Fibroblast of upper back skin (primary cell): Measurements from ENCODE around the gene GATC.
A peak's percentile ranks its signal among the peaks of the same experiment; 100 is the strongest.

Experiments
- DNase-seq: peaks from one replicate; pipeline ENCODE4 v3.0.0-alpha.2; 2013

GATC gene, protein sequence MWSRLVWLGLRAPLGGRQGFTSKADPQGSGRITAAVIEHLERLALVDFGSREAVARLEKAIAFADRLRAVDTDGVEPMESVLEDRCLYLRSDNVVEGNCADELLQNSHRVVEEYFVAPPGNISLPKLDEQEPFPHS

DNA sequence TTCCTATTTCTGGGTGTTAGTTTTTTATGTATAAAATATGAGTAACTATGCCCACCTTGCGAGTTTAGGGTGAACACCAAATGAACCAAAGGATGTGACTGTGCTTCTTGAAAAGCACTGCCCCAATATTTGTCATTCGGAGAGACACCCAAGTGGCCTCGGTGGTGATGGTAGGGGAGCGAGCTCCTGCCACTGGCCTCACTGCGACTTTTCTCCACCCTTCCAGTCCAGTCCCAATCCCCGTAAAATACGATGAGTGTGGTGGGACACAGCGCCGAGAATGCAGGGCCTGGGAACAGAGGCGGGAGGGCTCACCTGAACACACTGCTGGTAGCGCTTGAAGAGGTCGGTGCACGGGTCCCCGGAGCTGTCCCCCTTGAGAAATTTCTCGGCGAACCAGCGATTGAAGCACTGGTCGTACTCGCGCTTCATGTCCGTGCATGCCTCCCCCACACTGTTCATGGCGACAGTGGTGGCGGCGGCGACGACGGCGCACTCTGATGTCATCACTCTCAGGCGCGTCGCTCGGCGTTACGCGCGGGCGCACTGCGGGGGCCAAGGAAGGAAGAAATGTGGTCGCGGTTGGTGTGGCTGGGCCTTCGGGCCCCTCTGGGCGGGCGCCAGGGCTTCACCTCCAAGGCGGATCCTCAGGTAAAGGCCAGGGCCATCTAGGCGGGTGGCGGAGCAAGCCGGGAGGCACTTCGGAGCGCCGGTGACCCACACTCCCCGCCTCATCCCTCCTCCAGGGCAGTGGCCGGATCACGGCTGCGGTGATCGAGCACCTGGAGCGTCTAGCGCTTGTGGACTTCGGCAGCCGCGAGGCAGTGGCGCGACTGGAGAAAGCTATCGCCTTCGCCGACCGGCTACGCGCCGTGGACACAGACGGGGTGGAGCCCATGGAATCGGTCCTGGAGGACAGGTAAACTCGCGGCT, at the start of gene GATC, which contains the start of gene TRIAP1:
TSS of gene GATC (plus strand) at position 534 of the 933 bp plus-strand sequence. CDS start at position 571, 37 bp downstream.
TSS of gene TRIAP1 (minus strand) at position 474 of the 933 bp plus-strand sequence. CDS start at position 462, 12 bp downstream.
- DNase-seq = peak; percentile 67

DNA sequence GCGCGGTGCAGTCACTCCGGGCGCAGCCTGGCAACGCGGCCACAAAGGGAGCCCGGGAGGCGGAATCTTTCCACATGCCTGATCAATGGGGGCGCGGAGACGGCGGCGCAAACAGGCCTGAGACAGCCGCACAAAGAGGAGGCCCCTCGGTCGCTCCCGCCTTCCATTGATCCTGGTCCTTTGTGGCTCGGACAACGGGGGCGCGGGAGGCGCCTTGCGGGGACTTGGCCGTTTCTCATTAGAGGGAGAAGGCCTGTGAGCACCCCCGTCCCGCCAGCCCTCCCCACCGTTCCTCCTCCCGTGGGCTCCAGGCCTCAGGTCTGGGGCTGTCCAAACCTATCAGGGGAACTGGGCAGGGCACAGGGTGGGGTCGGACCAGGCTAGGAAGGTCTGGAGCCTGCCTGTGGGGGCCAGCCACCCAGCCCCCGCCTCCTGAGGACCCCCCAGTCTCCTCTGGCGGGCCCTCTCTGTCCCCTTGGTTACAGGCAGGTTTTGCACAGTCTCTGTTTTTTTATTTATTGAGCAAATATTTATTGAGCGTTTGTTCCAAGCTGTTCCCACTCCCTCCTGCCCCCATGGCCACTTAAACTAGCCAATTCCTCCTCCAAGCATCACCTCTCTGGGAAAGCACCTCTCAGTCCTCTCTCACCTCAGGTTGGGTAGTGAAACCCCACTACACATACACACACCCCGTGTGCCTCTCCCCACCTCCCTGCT, 48.3 kb upstream of the GATC start:
- no peak for DNase-seq

DNA sequence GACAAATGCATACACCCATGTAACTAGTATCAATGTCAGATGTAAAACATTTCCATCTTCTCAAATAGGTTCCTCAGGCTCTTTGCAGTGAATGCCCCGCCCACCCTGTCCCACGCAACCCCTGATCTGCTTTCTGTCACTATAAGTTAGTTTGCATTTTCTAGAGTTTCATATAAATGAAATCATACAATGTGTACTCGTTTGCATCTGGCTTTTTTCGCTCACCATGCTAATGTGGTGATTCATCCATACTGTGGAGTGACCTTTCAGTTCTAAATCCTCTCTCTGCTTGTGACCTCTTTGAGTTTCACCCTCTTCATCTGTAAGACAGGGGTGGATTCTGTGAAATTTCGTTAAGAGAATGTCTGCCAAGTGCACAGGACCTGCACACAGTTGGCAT, 46.7 kb upstream of the GATC start:
- peak; percentile 48 for DNase-seq

DNA sequence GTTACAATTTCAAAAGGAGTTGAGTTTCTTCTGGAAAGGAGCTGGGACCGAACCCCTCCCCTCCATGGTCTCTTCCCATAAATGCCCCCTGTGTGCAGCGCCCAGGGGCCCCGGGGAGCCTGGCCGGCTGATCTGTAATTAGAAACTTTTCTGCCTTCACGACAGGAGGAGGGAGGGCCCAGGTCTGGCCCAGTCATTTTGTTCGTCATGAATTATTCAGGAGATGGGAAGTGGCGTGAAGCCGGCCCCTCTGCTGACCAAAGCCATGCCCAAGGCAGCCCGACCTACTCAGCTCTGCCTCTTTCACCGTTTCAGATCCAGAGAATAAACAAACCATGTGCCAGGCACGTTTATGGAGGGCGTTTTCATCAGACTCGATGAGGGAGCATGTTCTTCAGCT, 44.0 kb upstream of the GATC start:
- no peak for DNase-seq

DNA sequence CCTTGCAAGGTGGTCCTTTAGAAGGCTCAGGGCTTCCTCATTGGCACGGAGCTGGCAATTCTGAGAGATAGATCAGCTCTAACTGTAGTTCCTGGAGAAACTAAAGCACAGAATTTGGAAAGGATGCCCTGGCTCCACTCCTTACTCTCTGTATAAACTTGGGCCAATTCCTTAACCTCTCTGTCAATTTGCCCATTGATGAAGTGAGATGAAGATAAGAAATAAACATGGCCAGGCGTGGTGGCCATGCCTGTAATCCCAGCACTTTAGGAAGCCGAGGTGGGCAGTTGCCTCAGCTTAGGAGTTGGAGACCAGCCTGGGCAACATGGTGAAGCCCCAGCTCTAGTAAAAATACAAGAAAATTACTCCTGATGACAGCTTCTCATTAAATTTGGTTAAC, 42.4 kb upstream of the GATC start:
- no peak for DNase-seq

DNA sequence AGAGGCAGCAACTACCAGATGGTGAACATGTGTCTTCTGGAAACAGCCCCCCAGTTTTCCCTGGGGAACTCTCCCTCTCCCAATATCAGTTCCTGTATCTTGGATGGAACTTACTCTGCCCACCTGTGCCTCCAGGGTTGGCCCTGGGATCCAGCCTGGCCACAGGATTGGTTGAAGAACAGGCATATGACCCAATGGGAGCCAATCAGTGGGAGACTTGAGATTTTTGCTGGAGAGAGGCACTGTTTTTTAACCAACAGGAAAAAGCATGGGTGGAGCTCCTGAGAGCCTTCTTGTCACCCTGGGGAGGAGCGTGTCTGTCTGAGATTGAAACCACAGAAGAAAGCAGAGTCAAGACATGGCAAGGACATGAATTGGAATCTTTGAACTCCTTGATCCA, 42.0 kb upstream of the GATC start:
- no peak for DNase-seq

DNA sequence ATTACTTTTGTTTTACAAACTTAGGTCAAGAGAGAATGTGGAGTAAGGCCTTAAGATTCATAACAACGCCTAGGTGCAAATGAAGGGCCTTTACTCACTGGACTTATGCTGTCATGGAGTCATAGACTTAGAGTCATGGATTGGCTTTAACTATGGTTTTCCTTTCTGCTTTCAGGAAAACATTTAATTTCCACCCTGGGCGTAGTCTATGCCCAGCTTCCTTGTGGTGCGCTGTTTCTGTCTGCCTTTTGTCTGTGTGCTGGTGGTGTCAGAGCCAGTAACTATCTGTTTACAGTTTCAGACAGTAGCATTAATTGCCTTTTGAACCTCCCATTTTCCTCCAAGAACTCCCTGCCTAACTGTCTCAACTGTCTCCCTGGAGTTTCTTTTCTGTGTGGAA, 40.2 kb upstream of the GATC start:
- no peak for DNase-seq

DNA sequence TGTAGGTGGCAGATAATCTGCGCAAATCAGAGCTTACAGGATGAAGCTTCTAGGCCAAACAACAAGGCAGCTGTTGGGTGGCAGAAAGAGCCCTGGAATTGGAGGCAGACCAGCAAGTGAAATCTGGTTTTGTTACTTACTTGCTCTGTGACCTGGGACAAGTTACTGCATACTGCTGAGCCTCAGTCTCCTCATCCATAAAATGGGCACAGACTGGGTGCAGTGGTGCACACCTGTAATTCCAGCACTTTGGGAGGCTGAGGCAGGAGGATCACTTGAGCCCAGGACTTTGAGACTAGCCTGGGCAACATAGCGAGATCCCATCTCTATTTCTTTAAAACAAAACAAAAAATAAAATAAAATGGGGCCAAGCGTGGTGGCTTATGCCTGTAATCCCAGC, 39.7 kb upstream of the GATC start:
- no peak for DNase-seq

DNA sequence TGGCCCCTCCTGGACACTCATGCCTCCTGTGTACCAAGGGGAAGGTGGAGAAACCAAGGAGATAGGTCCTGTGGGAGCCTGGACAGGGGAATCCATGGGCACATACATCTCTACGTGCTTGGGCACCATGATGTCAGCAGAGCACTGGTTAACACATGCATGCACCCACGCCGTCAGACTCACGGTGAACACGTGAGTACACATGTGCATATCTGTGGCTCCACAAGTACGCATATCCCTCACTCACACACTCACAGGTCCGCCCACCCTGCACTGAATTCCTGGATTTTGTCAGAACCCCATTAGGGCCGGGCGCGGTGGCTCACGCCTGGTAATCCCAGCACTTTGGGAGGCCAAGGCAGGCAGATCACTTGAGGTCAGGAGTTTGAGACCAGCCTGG, 37.5 kb upstream of the GATC start:
- DNase-seq = no peak

DNA sequence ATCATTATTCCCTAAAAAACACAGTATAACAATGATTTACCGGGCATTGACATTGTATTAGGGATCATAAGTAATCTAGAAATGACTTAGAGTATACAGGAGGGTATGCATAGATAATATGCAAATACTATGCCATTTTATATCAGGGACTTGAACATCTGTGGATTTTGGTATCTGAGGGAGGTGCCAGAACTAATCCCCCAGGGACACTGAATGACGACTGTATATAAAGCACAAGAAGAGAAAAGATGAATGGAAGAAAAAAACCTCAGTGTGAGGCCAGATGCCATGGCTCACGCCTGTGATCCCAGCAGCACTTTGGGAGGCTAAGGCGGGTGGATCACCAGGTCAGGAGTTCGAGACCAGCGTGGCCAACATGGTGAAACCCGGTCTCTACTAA, 33.8 kb upstream of the GATC start:
- DNase-seq = no peak

DNA sequence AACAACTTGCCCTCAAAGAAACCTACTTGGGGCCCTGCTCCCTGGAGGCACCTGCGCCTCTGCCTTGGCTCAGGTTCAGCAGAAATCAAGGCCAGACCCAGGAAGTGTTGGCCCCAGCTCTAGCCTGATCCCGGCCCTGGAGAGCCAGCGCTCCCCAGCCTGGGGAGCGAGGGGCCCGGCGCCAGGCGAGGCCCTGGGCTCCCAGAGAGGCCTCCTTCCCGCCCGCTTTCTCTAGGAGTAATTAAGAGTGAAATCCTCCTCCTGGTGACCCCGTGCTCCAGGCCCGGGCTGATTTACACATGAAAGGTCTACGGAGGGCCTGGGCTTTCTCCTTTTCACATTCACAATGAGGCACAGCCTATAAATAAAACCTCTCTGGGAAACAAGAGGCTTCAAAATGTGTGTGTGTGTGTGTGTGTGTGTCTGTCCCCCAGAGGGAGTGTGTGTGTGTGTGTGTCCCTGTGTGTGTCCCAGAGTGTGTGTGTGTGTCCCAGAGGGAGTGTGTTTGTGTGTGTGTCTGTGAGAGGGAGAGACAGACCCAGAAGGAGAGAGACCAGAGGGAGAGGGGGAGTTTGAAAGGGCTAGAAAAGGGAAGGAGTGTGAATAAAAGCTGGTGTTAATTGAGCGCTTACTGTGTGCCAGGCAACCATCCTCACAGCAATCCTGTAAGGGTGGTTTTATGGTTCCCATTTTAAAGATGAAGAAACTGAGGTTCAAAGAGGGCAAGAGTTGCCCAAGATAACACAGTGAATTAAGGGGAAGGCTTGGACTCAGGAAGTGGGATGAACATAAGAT, 32.1 kb upstream of the GATC start:
- no peak for DNase-seq

DNA sequence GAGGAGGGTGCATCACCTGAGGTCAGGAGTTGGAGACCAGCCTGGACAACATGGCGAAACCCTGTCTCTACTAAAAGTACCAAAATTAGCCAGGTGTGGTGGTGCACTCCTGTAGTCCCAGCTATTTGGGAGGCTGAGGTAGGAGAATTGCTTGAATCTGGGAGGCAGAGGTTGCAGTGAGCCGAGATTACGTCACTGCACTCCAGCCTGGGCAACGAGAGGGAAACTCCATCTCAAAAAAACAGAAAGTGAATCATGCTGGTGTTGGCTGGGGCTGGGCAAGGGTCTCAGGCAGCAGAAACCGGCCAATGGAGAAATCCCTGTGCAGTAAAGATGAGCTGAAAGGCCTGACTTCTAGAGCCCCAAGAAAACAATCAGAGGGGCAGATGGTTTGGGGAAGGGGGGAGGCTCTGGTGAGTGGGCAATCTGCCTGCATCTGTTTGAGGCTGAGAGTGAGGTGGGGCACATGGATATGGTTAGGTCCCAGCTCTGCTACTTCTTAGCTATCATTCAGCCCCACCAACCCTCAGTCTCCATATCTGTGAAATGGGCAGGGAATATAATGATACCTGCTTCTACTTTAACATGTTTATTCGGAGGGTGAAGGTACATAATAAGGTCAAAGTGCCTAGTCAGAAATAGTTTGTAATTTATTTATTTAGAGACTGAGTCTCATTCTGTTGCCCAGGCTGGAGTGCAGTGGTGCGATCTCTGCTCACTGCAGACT, 29.6 kb upstream of the GATC start:
- no peak for DNase-seq

DNA sequence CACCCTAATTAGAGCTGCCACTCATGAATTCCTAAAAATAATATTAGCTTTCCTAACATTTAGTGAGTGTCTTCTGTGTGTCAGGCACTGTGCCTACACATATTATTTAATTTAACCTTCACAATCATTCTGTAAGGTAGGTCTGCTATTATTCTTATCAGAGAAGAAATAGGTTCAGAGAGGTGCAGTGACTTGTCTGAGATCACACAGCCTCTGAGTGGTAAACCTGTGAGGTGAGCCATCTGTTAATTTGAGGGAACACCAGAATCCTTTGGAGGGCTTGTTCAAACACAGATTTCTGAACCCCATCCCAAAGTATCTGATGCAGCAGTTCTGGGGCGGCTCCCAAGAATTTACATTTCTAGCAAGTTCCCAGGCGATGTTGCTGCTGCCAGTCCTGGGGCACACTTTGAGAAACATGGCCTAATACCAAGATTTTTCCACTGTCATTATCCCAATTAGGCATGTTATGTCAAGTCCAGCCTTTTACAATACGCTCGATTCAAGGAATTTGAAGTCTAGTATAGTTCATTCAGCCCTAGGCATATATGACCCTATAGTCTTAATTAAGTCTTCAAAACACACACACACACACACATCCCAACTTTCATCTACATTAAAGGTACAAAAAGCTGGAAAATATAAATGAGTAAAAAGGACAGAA, 28.2 kb upstream of the GATC start:
- no peak for DNase-seq

DNA sequence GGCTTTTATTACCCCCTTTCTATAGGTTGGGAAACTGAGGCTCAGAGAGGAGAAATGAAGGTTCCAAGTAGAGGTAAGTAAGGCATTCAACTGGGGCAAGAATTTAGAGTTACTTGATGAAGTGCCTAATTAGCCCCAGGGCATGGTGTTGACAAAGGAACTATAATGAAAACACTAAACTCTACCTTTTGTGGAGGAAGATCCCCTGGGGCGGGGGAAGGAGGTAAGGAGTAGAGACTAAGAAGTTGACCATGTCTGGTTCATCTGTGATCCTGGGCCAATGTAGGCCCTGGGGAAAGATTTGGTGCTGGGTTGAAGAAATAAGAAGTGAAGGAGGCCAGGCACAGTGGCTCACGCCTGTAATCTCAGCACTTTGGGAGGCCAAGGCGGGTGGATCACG, 24.5 kb upstream of the GATC start:
- no peak for DNase-seq

DNA sequence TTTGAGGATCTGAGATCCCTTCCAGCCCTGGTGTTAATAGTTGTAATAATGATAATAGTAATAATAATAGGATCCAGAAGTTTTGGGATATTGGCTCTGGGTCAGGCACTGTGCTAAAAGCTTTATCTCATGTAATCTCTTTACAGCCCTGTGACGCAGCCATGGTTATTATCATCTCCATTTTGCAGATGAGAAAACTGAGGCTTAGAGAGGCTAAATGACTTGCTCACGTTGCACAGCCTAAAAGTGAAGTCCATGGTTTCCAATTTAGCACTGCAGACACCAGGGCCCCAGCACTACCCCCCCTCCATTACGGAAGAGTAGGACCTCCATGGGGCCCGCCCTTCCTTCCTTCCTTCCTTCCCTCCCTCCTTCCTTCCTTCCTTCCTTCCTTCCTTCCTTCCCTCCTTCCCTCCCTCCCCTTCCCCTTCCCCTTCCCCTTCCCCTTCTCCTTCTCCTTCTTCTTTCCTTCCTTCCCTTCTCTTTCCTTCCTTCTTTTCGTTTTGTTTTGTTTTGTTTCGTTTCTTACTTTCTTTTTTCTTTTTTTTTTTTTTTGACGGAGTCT, 23.3 kb upstream of the GATC start:
- no peak for DNase-seq

DNA sequence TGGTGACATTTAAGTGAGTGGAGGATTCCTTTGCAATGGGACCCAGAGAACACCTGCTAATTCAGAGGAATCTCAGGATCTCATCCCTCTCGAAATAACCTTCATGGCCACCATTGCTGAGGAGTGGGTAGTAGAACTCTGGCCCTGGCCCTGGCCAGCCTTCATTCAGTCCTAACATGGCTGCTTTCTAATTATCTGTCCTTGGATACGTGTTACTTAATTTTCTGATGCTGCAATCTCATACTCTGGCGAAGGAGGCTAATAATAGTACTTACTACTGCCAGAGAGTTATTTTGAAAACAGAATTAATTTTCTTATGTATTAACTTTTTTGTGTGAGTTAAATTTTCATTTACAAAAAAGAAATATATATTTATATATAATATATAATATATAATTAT, 20.4 kb upstream of the GATC start:
- no peak for DNase-seq

DNA sequence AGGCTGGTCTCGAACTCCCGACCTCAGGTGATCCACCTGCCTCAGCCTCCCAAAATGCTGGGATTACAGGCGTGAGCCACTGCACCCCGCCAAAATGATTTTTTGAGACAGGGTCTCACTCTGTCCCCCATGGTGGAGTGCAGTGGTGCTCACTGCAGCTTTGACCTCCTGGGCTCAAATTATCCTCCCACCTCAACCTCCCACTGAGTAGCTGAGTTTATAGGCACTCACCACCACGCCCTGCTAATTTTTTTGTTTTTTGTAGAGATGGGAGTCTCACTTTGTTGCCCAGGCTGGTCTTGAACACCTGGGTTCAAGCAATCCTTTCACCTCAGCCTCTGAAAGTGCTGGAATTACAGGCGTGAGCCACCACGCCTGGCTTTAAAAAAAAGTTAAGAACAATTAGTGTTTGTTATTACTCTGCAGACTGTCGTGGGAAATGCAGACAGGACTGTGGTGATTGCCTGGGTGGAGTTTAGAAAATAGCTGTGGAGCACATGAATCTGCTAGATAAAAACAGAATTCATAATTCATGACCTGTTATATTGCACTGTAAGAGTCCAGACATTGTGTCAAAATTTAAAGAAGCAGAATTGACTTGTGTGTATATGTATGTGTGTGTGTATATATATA, 17.5 kb upstream of the GATC start:
- no peak for DNase-seq

DNA sequence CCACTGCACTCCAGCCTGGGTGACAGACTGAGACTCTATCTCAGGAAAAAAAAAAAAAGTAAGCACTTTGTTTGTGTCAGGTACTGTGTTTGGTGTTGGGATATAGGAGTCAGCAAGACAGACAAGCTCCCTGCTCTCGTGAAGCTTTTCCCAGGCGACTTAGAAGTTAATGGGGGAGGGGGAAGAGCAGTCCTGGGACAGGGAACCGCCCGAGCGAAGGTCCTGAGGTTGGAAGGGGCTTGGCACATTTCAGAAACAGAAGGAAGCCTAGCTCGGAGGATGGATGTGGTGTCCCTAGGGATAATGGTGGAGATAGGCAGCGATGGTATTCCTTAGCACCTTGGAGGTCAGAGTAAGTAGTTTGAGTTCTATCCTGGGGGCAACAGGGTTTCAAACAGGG, 16.9 kb upstream of the GATC start:
- no peak for DNase-seq

DNA sequence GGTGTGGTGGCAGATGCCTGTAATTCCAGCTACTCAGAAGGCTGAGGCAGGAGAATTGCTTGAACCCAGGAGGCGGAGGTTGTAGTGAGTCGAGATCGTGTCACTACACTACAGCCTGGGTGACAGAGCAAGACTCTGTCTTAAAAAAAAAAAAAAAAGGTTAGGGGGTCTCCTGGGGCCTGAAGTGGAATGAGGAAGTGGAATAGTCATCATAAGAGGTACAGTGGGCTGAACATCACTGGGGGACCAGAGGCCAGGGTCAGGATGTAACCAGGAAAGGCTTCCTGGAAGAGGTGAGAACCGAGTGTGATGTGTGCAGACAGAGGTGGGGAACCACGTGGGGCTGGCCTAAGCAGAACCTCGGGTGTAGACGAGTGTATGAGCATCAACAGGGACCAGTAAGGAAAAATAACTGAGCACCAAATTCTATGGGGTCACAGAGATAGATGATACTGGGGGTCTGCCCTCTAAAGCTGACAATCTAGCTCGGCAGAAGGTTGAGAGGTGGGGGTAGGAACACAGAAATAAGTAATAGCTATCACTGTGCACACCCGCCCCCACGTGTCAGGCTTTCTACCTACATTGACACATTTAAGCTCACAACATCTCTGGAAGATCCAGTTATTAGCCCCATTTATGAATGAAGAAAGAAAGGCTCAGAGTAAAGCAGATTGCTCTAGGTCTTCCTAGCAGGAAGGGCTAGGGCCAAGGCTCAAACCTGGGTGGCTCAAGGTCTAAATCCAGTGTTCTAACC, 13.3 kb upstream of the GATC start:
- no peak for DNase-seq
